Globus pallidus (tissue), 1 donor: ENCODE results near the gene ABCG1.
A peak's percentile ranks its signal among the peaks of the same experiment; 100 is the strongest.

Source experiments
- DNase-seq: peaks from one replicate; pipeline ENCODE4 v3.0.0-alpha.2; 2015; ENCODE audit warnings: low spot score

The ABCG1 gene

DNA sequence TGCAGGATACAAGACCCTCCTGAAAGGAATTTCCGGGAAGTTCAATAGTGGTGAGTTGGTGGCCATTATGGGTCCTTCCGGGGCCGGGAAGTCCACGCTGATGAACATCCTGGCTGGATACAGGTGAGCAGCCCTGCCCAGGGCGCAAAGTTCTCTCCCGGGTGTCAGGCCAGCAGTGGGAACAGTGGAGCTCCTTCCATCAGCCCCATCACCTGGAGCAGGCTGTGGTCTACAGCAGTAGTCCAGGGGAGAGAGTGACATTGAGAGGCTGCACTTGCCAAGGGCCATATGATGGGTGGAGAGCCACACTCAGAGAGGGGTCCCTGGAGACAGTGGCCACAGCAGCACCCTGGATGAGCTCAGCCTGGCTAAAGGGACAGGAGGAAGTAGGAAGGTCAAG lies 52.1 kb downstream of the ABCG1 start:
- DNase-seq, result no peak

DNA sequence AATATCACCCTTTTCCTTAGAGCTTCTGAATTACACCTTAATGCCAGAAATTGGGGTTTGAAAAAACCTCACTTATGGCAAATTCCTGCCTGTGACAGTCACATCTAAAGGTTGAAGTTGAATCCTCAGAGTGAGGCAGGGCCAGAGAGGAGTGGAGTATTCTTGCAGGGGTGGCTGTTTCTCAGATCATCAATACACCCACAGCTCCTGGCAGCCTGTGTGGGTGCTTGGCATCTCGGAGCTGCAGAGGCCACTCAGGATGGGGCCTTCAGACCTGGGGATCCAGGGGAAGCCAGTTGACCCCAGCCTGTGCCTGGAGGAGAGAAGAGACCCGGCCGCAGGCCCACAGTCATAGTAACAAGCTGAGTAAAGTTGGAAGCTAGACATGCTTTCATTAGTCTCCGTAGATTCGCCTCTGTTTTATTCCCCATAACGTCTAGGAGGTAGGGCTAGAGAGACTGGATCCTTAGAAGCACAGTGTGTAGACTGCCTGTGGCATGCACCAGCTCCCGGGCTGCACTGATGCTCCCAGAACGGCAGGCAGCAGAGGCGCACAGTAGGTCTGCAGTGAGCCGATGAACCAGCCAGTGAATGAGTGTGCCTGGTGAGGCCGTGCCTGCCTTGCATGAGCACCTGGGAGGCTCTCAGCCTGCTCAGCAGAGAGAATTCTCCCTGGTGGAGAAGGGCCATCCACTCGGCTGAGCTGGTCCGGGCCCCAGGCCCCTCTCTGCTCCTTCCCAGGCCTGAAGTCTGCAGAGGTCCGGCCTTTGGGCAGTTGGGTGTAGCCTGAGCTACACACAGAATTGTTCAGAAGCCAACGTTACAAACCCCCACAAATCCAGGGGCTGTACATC lies 53.4 kb downstream of the ABCG1 start:
- DNase-seq, result no peak

GRCh38 chr21:42272984-42273600 lies 54.2 kb downstream of the ABCG1 start:
- DNase-seq, result no peak

- no peak for DNase-seq
Measured at GRCh38 chr21:42276076-42276475, 57.1 kb downstream of the ABCG1 start.

- DNase-seq, result no peak
Measured at GRCh38 chr21:42276526-42277154, 57.7 kb downstream of the ABCG1 start.

- no peak for DNase-seq
Measured at GRCh38 chr21:42277593-42277992, 58.7 kb downstream of the ABCG1 start.

- DNase-seq, result no peak
Measured at GRCh38 chr21:42278451-42279149, 59.7 kb downstream of the ABCG1 start.

- no peak for DNase-seq
Measured at GRCh38 chr21:42279341-42279871, 60.5 kb downstream of the ABCG1 start.

DNA sequence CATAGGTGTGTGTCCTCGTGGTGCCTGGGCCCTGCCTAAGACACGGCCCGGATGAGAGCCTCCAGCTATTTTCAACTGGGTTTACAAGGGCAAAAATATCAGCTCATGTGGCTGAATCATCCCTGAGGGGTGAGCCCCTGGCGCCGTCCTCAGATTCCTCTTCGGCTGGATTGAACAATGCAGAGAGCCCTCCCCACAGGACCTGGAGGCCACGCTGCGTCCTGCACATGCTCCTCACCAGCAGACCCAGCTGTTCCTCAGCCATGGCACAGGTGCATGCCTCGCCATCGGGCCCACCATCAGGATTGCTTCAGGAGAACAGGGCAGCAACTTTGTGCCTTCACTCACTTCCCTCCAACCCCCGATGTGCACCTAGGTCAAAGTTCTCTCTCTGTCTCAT lies 60.9 kb downstream of the ABCG1 start:
- no peak for DNase-seq

DNA sequence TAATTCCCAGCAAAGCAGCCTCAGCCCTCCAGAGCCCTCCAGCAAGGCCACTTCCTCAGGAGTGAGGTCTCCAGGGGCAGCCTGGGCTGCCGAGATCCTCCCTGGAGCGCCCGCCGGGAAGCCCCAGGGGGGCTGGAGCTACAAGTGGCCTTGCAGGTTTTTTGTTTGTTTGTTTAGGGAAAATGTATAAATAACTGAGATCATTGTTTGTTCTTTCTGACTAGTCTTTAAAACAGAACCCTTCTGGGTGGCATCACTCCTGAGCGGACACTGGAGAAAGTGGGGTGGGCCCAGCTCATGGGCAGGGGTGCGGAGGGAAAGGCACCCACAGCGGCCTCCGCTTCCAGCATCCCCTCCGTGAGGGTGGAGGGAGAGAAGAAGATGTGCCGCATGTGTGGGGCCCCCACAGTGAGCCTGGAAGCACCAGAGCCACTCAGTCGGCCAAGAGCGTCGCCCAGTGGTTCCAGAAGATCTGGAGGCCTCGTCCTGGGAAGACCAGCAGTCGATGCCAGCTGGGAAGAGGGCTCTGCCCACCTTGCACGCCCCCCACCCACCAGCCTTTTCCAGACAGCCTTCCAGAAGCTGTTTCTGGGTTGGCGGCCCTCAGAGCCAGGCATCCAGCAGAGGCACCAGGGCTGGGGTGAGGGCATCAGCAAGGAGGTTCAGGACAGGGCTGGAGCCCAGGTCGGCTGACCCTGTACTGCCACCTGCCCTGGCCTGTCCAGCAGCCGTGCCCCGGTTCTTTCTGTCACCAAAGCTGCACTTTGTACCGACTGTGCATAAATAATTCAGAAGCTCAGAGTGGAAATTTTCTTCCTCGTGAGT lies 61.6 kb downstream of the ABCG1 start:
- no peak for DNase-seq

GRCh38 chr21:42281181-42281680 lies 62.3 kb downstream of the ABCG1 start:
- DNase-seq, result no peak

- no peak for DNase-seq
Measured at GRCh38 chr21:42282021-42282420, 63.1 kb downstream of the ABCG1 start.

GRCh38 chr21:42282715-42283114 lies 63.8 kb downstream of the ABCG1 start:
- DNase-seq, result no peak

GRCh38 chr21:42285569-42286245 lies 66.8 kb downstream of the ABCG1 start:
- no peak for DNase-seq

GRCh38 chr21:42286416-42286815 lies 67.5 kb downstream of the ABCG1 start:
- DNase-seq, result no peak

- no peak for DNase-seq
Measured at GRCh38 chr21:42287193-42288083, 68.5 kb downstream of the ABCG1 start.

- no peak for DNase-seq
Measured at GRCh38 chr21:42288962-42289361, 70.0 kb downstream of the ABCG1 start.

DNA sequence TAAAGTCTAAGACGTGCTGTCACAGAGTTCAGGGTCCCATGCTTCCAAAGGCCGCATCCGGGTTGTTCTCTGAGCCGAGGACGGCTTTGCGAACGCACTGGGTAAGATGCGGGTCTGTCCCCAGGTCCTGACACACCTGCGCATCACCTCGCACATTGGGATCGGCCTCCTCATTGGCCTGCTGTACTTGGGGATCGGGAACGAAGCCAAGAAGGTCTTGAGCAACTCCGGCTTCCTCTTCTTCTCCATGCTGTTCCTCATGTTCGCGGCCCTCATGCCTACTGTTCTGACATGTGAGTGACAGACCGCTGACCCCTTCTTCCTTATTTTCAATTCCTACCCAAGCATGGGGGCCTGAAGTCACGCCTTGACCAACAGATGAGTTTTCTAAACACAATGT lies 71.0 kb downstream of the ABCG1 start:
- peak; percentile 65 for DNase-seq

DNA sequence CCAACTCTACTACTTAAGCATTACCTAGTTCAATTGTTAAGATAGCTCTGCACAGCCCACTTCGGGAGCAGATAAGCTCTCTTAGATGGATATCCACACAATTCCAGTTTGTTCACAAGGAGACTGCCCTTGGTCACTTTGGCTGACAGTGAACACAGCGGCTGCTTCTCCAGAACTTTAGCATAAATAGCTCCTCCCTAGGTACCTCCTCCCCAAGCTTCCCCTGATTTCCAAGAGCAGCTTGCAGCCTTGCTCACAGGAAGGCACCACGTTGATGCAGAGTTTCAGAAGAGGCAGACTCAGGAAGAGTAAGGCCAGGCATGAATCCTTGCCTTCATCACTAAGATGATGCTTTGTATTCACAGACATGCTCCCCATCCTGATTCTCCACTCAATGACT lies 71.6 kb downstream of the ABCG1 start:
- DNase-seq, result no peak
